ENCODE data around the gene NRGN. TPM values are rescaled to one million over a fixed set of nuclear protein-coding genes. Genes with fewer than 3 reads are reported as not detected.

The NRGN gene
- total and polyA plus RNA-seq, 10 of the 15 experiments (the other 5 are each of a cell fraction or from before 2014, with no cell fraction given) = 0.36 to 3.2 (median 1.1) TPM; not detected in 2

DNA sequence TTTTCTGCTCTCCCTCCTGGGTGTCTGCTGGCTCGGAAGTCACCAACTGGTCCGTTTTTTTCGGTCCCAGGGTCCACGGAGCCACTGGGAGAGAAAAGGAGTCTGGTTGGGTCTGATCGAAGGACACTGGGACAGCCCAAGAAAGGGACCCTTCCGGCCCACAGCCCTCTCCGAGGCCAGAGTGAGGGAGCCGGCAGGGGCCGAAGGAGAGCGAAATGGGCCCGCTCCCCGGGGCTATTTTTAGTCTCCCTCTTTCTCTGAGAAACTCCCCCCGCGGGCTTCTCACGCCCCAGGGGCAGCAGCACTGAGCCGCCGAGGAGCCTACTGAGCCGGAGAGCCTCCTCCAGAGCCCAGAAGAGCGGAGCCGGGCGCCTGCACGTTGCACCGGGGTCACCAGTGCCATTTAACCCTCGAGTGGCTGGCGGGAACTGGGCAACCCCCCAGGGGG, 20.5 kb downstream of the NRGN start (continued):
- TF ChIP-seq POLR2AphosphoS2 (IDR thresholded peaks at IDR 0.05; ENCODE audit: low read depth, low read length) (no peak), MEF2A (IDR thresholded peaks at IDR 0.05; ENCODE audit: insufficient read depth, low read depth, low read length) (peak; percentile 76), WRNIP1 (IDR thresholded peaks at IDR 0.05; ENCODE audit: borderline replicate concordance, low read depth, low read length) (no peak), BCL11A (IDR thresholded peaks at IDR 0.05; ENCODE audit: low read depth, low read length) (no peak), ETV6 (conservative IDR thresholded peaks at IDR 0.05 in 1 of 2, IDR thresholded peaks at IDR 0.05 in 1 of 2; ENCODE audit: borderline replicate concordance in 1 of 2, low read depth in 1 of 2) (no peak), CREM (IDR thresholded peaks at IDR 0.05; ENCODE audit: low read depth) (0 out of 2 replicates have a peak, but pooled peaks have one; percentile 16), SIN3A (IDR thresholded peaks at IDR 0.05; ENCODE audit: low read depth, low read length) (0 out of 2 replicates have a peak, but pooled peaks have one; percentile 8), ATF3 (IDR thresholded peaks at IDR 0.05; ENCODE audit: borderline replicate concordance, extremely low read depth, low read depth, low read length) (no peak)
- TF ChIP-seq, protein P1, sequence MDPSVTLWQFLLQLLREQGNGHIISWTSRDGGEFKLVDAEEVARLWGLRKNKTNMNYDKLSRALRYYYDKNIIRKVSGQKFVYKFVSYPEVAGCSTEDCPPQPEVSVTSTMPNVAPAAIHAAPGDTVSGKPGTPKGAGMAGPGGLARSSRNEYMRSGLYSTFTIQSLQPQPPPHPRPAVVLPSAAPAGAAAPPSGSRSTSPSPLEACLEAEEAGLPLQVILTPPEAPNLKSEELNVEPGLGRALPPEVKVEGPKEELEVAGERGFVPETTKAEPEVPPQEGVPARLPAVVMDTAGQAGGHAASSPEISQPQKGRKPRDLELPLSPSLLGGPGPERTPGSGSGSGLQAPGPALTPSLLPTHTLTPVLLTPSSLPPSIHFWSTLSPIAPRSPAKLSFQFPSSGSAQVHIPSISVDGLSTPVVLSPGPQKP (IDR thresholded peaks at IDR 0.05; ENCODE audit: low read depth, low read length) = no peak

DNA sequence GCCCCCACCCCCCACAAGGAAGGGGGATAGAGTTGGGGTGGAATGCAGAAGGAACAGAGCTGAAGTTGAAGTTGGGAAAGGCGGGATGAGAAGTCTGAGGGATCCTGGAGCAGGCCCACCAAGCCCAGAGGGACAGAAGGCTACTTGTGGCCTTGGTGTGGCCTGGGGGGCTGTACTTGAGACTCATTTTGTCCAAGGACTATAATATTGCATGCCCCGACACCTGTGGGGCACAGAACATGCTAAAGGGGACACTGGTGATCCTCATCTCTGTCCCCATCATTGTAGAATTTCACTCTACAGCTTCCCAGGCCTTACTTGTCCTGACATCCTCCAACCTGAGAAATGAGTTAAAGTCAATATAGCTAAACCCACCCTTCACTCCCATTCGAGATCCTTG, 21.1 kb downstream of the NRGN start:
- RAD21 ChIA-PET (ENCODE audit: unreplicated experiment) = interaction anchor here (0.8 to 5.8 kb wide), 8 partner anchors 8 to 91 kb away, joined by 3 to 67 read pairs (median 4); partner anchors contain the start of genes SIAE and SPA17
- Histone ChIP-seq H3K27me3 (replicated peaks in 1 of 2; ENCODE audit: control insufficient read depth in 2 of 2, insufficient read depth in 2 of 2, low read length in 1 of 2) (no peaks in the 10 kb centered on the region), H3K9me3 (replicated peaks; ENCODE audit: control insufficient read depth, insufficient read depth, low read length) (no peaks in the 10 kb centered on the region), H3K4me1 (ENCODE audit: control insufficient read depth, insufficient read depth, low read length) (peaks cover 18% of the 10 kb centered on the region), H3K4me3 (peak overlapping the region; percentile 83), H2AFZ (ENCODE audit: control insufficient read depth, low read depth, low read length) (no peak overlapping the region; the same call in none of the 2 replicates), H3K9ac (ENCODE audit: control insufficient read depth, insufficient read depth, low read length) (peak overlapping the region; percentile 87), H3K4me2 (ENCODE audit: control insufficient read depth, insufficient read depth) (peak overlapping the region; percentile 98), H3K79me2 (ENCODE audit: control insufficient read depth, insufficient read depth, low read length) (peaks cover 46% of the 10 kb centered on the region), H3K27ac (ENCODE audit: control insufficient read depth, insufficient read depth) (peak overlapping the region; percentile 82), H4K20me1 (ENCODE audit: control insufficient read depth, insufficient read depth) (no peaks in the 10 kb centered on the region), H3K36me3 (ENCODE audit: control insufficient read depth in 2 of 2, insufficient read depth in 2 of 2, low read length in 1 of 2) (no peaks in the 10 kb centered on the region; a peak in 2 of 4 replicates)
- WGBS (ENCODE audit: insufficient coverage, insufficient replicate concordance, low lambda C conversion rate, missing lambda C conversion rate) = 51% methylated on average over 3 of the region's 3 CpGs
- no TSS peak for BruUV-seq (replicated peaks)
- no peak for ATAC-seq
- POLR2A ChIA-PET = interaction anchor here (0.6 to 2.3 kb wide), 9 partner anchors 8 to 130 kb away, joined by 3 to 12 read pairs (median 5); partner anchors contain the start of gene SPA17
- CTCF ChIA-PET = interaction anchor here (1.0 to 16.3 kb wide), 9 partner anchors 17 to 351 kb away, joined by 3 to 272 read pairs (median 4); partner anchors contain the start of genes MSANTD2, NRGN, SIAE and SPA17
- SMC1A ChIA-PET (ENCODE audit: uncharacterized antibody, unreplicated experiment) = interaction anchor here (0.9 to 8.8 kb wide), 7 partner anchors 9 to 193 kb away, joined by 3 to 93 read pairs (median 13); partner anchors contain the start of genes CCDC15, SIAE, SPA17 and VSIG2
- 0 out of 2 replicates have a peak, but pooled peaks have one; percentile 7 for TF ChIP-seq SIN3A (IDR thresholded peaks at IDR 0.05; ENCODE audit: low read depth, low read length)
- no peak for TF ChIP-seq ZNF217 (IDR thresholded peaks at IDR 0.05)
- no peak for DNase-seq (ENCODE audit: low read depth, low spot score)
- in situ Hi-C loops (cut with MboI) = loop anchor here (5.0 kb wide), 1 partner anchor 89 kb away; the partner anchor contains the start of genes SIAE and SPA17
- FAIRE-seq = no peak
- intact Hi-C loops (cut with micrococcal nuclease; ENCODE audit: unreplicated experiment) = loop anchor here (1.0 kb wide), 1 partner anchor 88 kb away; the partner anchor contains the start of genes SIAE and SPA17

All from GM12878 (cell line).